Endothelial cell of umbilical vein (primary cell): ENCODE data around the gene LRP2. TPM values are rescaled to one million over a fixed set of nuclear protein-coding genes. Genes with fewer than 3 reads are reported as not detected.

Experiments used
- BruUV-seq: library from RNA; stranded (reverse); fragments of 400-500 nt; replicated peaks from 2 replicates; lab custom pipeline; 2021; lab: Mats Ljungman, UMichigan
- CTCF ChIA-PET: fragments of 300-600, 350-600 bp; sonication (Branson Sonifier 250); formaldehyde crosslinking; loops from one replicate; lab custom pipeline; 2021; ENCODE audit warnings: antibody characterized with exemption, inconsistent platforms; lab: Charles Lee
- POLR2A ChIA-PET: fragments of 300-600, 350-600 bp; sonication (Branson Sonifier 250); formaldehyde crosslinking; loops from one replicate; lab custom pipeline; 2021; ENCODE audit warnings: antibody characterized with exemption, inconsistent platforms; lab: Charles Lee
- DNase-seq: peaks from one replicate; pipeline ENCODE4 v3.0.0-alpha.2; 2011; ENCODE audit warnings: low read depth, low spot score
- FAIRE-seq: peaks from 2 replicates; lab custom pipeline; 2011; peaks lifted over from hg19 to GRCh38; lab: Jason Lieb, UNC
- H2AFZ ChIP-seq: 2 replicates; pipeline ENCODE4 v1.6.0; 2012; ENCODE audit warnings: low read depth, low read length, control low read depth, inconsistent platforms
- H3K27ac ChIP-seq: 2 replicates; pipeline ENCODE4 v1.5.1; 2011; ENCODE audit warnings: low read depth, mild to moderate bottlenecking, control low read depth, low read length, moderate library complexity; ENCODE audit not compliant: insufficient read depth
- H3K27me3 ChIP-seq, 2 experiments: 2 replicates each; pipeline versions ENCODE4 v1.6.0 to v1.6.1; 2011; ENCODE audit warnings: low read length in 2 of 2, mixed read lengths in 1 of 2; ENCODE audit not compliant: control insufficient read depth in 2 of 2, insufficient read depth in 2 of 2
- H3K36me3 ChIP-seq, 2 experiments: 2 replicates in 1 of 2; 3 replicates in 1 of 2; pipeline ENCODE4 v1.5.1; 2011; ENCODE audit warnings: low read length in 2 of 2, mild to moderate bottlenecking in 1 of 2, moderate library complexity in 1 of 2; ENCODE audit not compliant: control insufficient read depth in 2 of 2, insufficient read depth in 2 of 2; ENCODE audit errors: extremely low read depth in 1 of 2
- H3K4me1 ChIP-seq: 3 replicates; pipeline ENCODE4 v1.5.1; 2011; ENCODE audit warnings: mild to moderate bottlenecking, low read length; ENCODE audit not compliant: control insufficient read depth, insufficient read depth; ENCODE audit errors: extremely low read depth
- H3K4me2 ChIP-seq: 2 replicates; pipeline ENCODE4 v1.6.1; 2011; ENCODE audit warnings: low read length, control low read depth, mixed read lengths; ENCODE audit not compliant: insufficient read depth
- H3K4me3 ChIP-seq, 3 experiments: fragments of 200-600 bp in 1 of 3; sonication (generic), shearing (Covaris generic) in 1 of 3; replicated peaks in 1 of 3; 2 replicates each; pipeline ENCODE4 v1.5.1; 2011 to 2016; ENCODE audit warnings: control low read depth in 3 of 3, low read length in 3 of 3, mild to moderate bottlenecking in 2 of 3, inconsistent platforms in 1 of 3, low read depth in 1 of 3, moderate library complexity in 1 of 3; ENCODE audit not compliant: insufficient read depth in 1 of 3
- H3K79me2 ChIP-seq: 2 replicates; pipeline ENCODE4 v1.6.0; 2012; ENCODE audit warnings: low read length, inconsistent platforms; ENCODE audit not compliant: control insufficient read depth, insufficient read depth
- H3K9ac ChIP-seq: replicated peaks from 2 replicates; pipeline ENCODE3; 2011; ENCODE audit warnings: low read length, control low read depth; ENCODE audit not compliant: insufficient read depth; ENCODE audit errors: extremely low read depth
- H3K9me1 ChIP-seq: replicated peaks from 3 replicates; pipeline ENCODE4 v1.6.0; 2011; ENCODE audit warnings: mild to moderate bottlenecking, low read length; ENCODE audit not compliant: control insufficient read depth, insufficient read depth; ENCODE audit errors: extremely low read depth
- H3K9me3 ChIP-seq: replicated peaks from 2 replicates; pipeline ENCODE4 v1.5.1; 2012; ENCODE audit warnings: low read length, inconsistent platforms; ENCODE audit not compliant: control insufficient read depth, insufficient read depth
- H4K20me1 ChIP-seq: replicated peaks from 2 replicates; pipeline ENCODE3; 2011; ENCODE audit warnings: mild to moderate bottlenecking, low read length; ENCODE audit not compliant: control insufficient read depth, insufficient read depth; ENCODE audit errors: extremely low read depth
- CTCF ChIP-seq, 2 donors: IDR thresholded peaks; 1 replicate in 1 of 2; 2 replicates in 1 of 2; pipeline ENCODE4 v1.5.1; 2011; ENCODE audit warnings: low read length in 2 of 2, mild to moderate bottlenecking in 2 of 2, moderate library complexity in 2 of 2, control low read depth in 1 of 2, inconsistent platforms in 1 of 2, low read depth in 1 of 2; ENCODE audit not compliant: insufficient read depth in 1 of 2; ENCODE audit errors: extremely low read depth in 1 of 2
- EZH2 ChIP-seq: IDR thresholded peaks from 2 replicates; pipeline ENCODE4 v1.6.1; 2012; ENCODE audit warnings: borderline replicate concordance, low read depth, mild to moderate bottlenecking, moderate library complexity, low read length, inconsistent platforms; ENCODE audit not compliant: severe bottlenecking
- GATA2 ChIP-seq: IDR thresholded peaks from 2 replicates; pipeline ENCODE4 v1.7.0; 2011; ENCODE audit warnings: low read depth, mild to moderate bottlenecking, moderate library complexity, mixed read lengths, low read length; ENCODE audit not compliant: insufficient read length, insufficient read depth
- JUN ChIP-seq: IDR thresholded peaks from 2 replicates; pipeline ENCODE4 v1.6.1; 2011; ENCODE audit warnings: borderline replicate concordance, low read depth; ENCODE audit not compliant: insufficient read length, insufficient read depth
- MYC ChIP-seq: IDR thresholded peaks from one replicate; pipeline ENCODE4 v1.6.1; 2011; ENCODE audit warnings: mild to moderate bottlenecking, low read depth, low read length
- POLR2A ChIP-seq: IDR thresholded peaks from 2 replicates; pipeline ENCODE4 v1.6.1; 2012; ENCODE audit warnings: low read depth, mild to moderate bottlenecking, control low read depth, low read length
- POLR2AphosphoS5 ChIP-seq: IDR thresholded peaks from 2 replicates; pipeline ENCODE4 v1.6.1; 2012; ENCODE audit warnings: low read depth, mild to moderate bottlenecking, control low read depth, low read length, moderate library complexity; ENCODE audit not compliant: insufficient read depth
- dilution Hi-C: fragments of 300-500 bp; cut with MboI; formaldehyde crosslinking; loops from one replicate; pipeline ENCODE4 v1.15.0; 2019; ENCODE audit warnings: low sequenced_read_pairs; ENCODE audit not compliant: extremely low pct_ligation_motif_present
- intact Hi-C: fragments of 100-400 bp; cut with micrococcal nuclease; formaldehyde crosslinking; loops from one replicate; pipeline ENCODE4 v1.10.0; 2022
- polyA plus RNA-seq, 4 experiments: library from polyadenylated mRNA; depleted of rRNA in 3 of 4; stranded (reverse) in 3 of 4; unstranded in 1 of 4; fragments of >200 nt; gene quantifications; 2 replicates each; pipeline versions ENCODE4 v1.2.1 to v1.2.3, GENCODE V29; 2011 to 2012; ENCODE audit warnings: missing spikeins in 1 of 4
- total RNA-seq: library from RNA; stranded (reverse); gene quantifications from 2 replicates; pipeline ENCODE4 v1.2.3, GENCODE V29; 2021

Gene LRP2
- total and polyA plus RNA-seq, 2 donors (not counting 3 experiments of a cell fraction or from before 2014, with no cell fraction given) = not detected

GRCh38 chr2:169303579-169304305 is 58.6 kb downstream of the LRP2 start:
- CTCF ChIA-PET = interaction anchor here (0.6 to 2.0 kb wide), 2 partner anchors 10 to 25 kb away, joined by 4 to 5 read pairs; no protein-coding TSS in a partner anchor
- no peak overlapping the region for H3K4me3 ChIP-seq
- dilution Hi-C loops = no loop called here
- H3K9ac ChIP-seq = no peak overlapping the region
- H3K9me1 ChIP-seq = no peaks in the 10 kb centered on the region
- H3K36me3 ChIP-seq = no peaks in the 10 kb centered on the region
- no peaks in the 10 kb centered on the region for H4K20me1 ChIP-seq
- POLR2A ChIA-PET = no interaction called here
- no peaks in the 10 kb centered on the region for H3K9me3 ChIP-seq
- no peak for FAIRE-seq
- intact Hi-C loops = no loop called here
- no peak overlapping the region for H3K4me2 ChIP-seq
- H2AFZ ChIP-seq = no peak overlapping the region
- H3K27me3 ChIP-seq = no peaks in the 10 kb centered on the region
- peak; percentile 3 for DNase-seq
- no peaks in the 10 kb centered on the region for H3K79me2 ChIP-seq
- H3K4me1 ChIP-seq = no peaks in the 10 kb centered on the region
- TF ChIP-seq MYC (no peak), JUN (no peak), POLR2A (no peak), CTCF (IDR thresholded peaks at IDR 0.05; ENCODE audit: extremely low read depth in 1 of 2, insufficient read depth in 1 of 2, low read depth in 1 of 2, low read length in 2 of 2) (no peak), GATA2 (no peak), EZH2 (no peak), POLR2AphosphoS5 (no peak)
- no peak overlapping the region for H3K27ac ChIP-seq
- BruUV-seq = no TSS peak
